Measurements from ENCODE around the gene VWC2. TPM values are rescaled to one million over a fixed set of nuclear protein-coding genes. Genes with fewer than 3 reads are reported as not detected.

The VWC2 gene
- total and polyA plus RNA-seq, 10 of the 15 experiments (the other 5 are each of a cell fraction or from before 2014, with no cell fraction given) = 0.01 to 0.06 (median 0.03) TPM; not detected in 7

DNA sequence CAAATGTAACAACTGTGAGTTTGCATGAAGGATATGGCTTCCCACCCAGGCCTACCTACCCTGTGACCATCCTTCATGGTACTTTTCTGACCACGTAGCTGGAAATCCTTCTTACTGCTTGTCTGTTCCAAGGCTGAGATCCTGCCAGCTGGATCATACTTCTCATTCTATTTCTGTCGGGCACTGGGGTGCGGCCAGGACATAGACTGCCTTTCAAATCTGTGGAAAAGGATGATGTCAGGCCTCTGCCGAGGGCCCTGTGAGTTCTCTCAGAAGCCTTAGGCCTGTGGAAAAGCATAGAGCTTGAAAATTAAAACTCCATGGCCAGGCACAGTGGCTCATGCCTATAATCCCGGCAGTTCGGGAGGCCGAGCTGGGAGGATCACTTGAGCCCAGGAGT is 10.0 kb downstream of the VWC2 start:
- H3K9me3 ChIP-seq (replicated peaks; ENCODE audit: control insufficient read depth, insufficient read depth, low read length) = no peaks in the 10 kb centered on the region
- DNase-seq (ENCODE audit: low read depth, low spot score) = no peak
- H2AFZ ChIP-seq (ENCODE audit: control insufficient read depth, low read depth, low read length) = no peak overlapping the region
- POLR2A ChIA-PET = no interaction called here
- SMC1A ChIA-PET (ENCODE audit: uncharacterized antibody, unreplicated experiment) = no interaction called here
- H3K27ac ChIP-seq (ENCODE audit: control insufficient read depth, insufficient read depth) = no peak overlapping the region
- TF ChIP-seq IKZF2 (IDR thresholded peaks at IDR 0.05) (no peak), RCOR1 (conservative IDR thresholded peaks at IDR 0.05; ENCODE audit: low read depth, low read length) (no peak), SREBF1 (IDR thresholded peaks at IDR 0.05; ENCODE audit: low read length) (no peak), PAX5 (IDR thresholded peaks at IDR 0.05; ENCODE audit: borderline replicate concordance, low read depth, low read length) (no peak), TBL1XR1 (IDR thresholded peaks at IDR 0.05; ENCODE audit: low read depth, low read length) (no peak), SREBF2 (IDR thresholded peaks at IDR 0.05; ENCODE audit: low read length) (no peak), ZNF622 (IDR thresholded peaks at IDR 0.05) (no peak), ZNF384 (IDR thresholded peaks at IDR 0.05; ENCODE audit: borderline replicate concordance, low read depth, low read length) (no peak)
- TF ChIP-seq, protein P1, sequence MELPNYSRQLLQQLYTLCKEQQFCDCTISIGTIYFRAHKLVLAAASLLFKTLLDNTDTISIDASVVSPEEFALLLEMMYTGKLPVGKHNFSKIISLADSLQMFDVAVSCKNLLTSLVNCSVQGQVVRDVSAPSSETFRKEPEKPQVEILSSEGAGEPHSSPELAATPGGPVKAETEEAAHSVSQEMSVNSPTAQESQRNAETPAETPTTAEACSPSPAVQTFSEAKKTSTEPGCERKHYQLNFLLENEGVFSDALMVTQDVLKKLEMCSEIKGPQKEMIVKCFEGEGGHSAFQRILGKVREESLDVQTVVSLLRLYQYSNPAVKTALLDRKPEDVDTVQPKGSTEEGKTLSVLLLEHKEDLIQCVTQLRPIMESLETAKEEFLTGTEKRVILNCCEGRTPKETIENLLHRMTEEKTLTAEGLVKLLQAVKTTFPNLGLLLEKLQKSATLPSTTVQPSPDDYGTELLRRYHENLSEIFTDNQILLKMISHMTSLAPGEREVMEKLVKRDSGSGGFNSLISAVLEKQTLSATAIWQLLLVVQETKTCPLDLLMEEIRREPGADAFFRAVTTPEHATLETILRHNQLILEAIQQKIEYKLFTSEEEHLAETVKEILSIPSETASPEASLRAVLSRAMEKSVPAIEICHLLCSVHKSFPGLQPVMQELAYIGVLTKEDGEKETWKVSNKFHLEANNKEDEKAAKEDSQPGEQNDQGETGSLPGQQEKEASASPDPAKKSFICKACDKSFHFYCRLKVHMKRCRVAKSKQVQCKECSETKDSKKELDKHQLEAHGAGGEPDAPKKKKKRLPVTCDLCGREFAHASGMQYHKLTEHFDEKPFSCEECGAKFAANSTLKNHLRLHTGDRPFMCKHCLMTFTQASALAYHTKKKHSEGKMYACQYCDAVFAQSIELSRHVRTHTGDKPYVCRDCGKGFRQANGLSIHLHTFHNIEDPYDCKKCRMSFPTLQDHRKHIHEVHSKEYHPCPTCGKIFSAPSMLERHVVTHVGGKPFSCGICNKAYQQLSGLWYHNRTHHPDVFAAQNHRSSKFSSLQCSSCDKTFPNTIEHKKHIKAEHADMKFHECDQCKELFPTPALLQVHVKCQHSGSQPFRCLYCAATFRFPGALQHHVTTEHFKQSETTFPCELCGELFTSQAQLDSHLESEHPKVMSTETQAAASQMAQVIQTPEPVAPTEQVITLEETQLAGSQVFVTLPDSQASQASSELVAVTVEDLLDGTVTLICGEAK (IDR thresholded peaks at IDR 0.05; ENCODE audit: borderline replicate concordance) = no peak
- ATAC-seq = no peak
- no peak overlapping the region for H3K9ac ChIP-seq (ENCODE audit: control insufficient read depth, insufficient read depth, low read length)
- no peaks in the 10 kb centered on the region for H4K20me1 ChIP-seq (ENCODE audit: control insufficient read depth, insufficient read depth)
- RAD21 ChIA-PET (ENCODE audit: unreplicated experiment) = no interaction called here
- H3K4me3 ChIP-seq = no peak overlapping the region
- in situ Hi-C loops (cut with MboI) = loop anchor here (25.0 kb wide), 1 partner anchor 296 kb away; no protein-coding TSS in a partner anchor
- H3K4me2 ChIP-seq (ENCODE audit: control insufficient read depth, insufficient read depth) = no peak overlapping the region
- BruUV-seq (replicated peaks) = no TSS peak
- no peaks in the 10 kb centered on the region for H3K79me2 ChIP-seq (ENCODE audit: control insufficient read depth, insufficient read depth, low read length)
- H3K27me3 ChIP-seq (replicated peaks in 1 of 2; ENCODE audit: control insufficient read depth in 2 of 2, insufficient read depth in 2 of 2, low read length in 1 of 2) = peaks cover 0 to 1% of the 10 kb centered on the region in 2 experiments; a peak in 1 of 4 replicates
- CTCF ChIA-PET = no interaction called here
- 61% methylated on average over 7 of the region's 7 CpGs for whole genome bisulfite sequencing (ENCODE audit: insufficient coverage, insufficient replicate concordance, low lambda C conversion rate, missing lambda C conversion rate)
- intact Hi-C loops (cut with micrococcal nuclease; ENCODE audit: unreplicated experiment) = no loop called here
- FAIRE-seq = no peak
- H3K4me1 ChIP-seq (ENCODE audit: control insufficient read depth, insufficient read depth, low read length) = peaks cover 4% of the 10 kb centered on the region; the same call in 1 of the 2 replicates
- H3K36me3 ChIP-seq (ENCODE audit: control insufficient read depth in 2 of 2, insufficient read depth in 2 of 2, low read length in 1 of 2) = no peaks in the 10 kb centered on the region
